GM18909 (cell line): Measurements from ENCODE around the gene SCUBE2.
"Not testable (repeated sequence)": the region's sequence is repeated elsewhere in the genome, so short reads cannot be mapped to it uniquely, and the experiment has no call there.

ENCODE experiments used
- ATAC-seq: cut with Tn5 transposase; IDR thresholded peaks from one replicate; pipeline ENCODE4 v1.9.1; 2021; ENCODE audit warnings: mild to moderate bottlenecking; ENCODE audit not compliant: unreplicated experiment, poor library complexity

Gene SCUBE2

GRCh38 chr11:9109858-9110731, 18.7 kb upstream of the SCUBE2 start:
- ATAC-seq: no peak

- no peak for ATAC-seq
Observed at GRCh38 chr11:9104580-9104979, 13.2 kb upstream of the SCUBE2 start.

DNA sequence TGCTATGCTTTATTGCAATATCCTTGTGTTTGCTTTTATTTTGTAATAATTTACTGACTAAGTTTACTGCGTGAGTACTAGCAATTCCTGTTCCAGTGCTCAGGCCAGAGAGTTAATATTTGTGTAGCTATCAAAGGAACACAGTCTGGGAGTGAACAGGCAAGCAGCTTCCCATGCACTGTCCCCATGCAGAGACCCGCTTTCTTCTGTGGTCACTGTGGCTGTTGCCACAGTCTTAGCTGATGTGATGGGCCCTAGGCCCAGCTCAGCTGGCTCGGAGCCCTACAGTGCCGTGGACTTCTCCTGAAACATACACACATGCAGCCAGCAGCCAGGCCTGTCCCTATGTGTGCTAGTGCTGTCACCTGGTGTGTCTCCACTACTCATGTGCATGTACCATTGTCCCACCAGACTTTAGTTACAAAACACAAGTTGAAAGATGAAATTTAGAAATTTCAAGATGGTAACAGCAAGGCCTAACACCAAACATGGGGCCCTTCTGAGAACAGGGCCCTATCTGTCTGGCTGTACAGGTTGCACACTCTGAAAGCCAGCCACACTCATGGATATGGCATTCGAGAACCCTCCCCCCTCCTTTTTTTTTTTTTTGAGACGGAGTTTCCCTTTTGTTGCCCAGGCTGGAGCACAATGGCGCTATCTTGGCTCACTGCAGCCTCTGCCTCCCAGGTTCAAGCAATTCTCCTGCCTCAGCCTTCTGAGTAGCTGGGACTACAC, 12.3 kb upstream of the SCUBE2 start:
- no peak for ATAC-seq

- no peak for ATAC-seq
Observed at GRCh38 chr11:9099617-9100016, 8.2 kb upstream of the SCUBE2 start.

GRCh38 chr11:9098455-9098854, 7.1 kb upstream of the SCUBE2 start:
- ATAC-seq: not testable (repeated sequence)

- ATAC-seq: not testable (repeated sequence)
Observed at GRCh38 chr11:9097186-9097943, 6.0 kb upstream of the SCUBE2 start.

GRCh38 chr11:9096427-9096826, 5.0 kb upstream of the SCUBE2 start:
- no peak for ATAC-seq

DNA sequence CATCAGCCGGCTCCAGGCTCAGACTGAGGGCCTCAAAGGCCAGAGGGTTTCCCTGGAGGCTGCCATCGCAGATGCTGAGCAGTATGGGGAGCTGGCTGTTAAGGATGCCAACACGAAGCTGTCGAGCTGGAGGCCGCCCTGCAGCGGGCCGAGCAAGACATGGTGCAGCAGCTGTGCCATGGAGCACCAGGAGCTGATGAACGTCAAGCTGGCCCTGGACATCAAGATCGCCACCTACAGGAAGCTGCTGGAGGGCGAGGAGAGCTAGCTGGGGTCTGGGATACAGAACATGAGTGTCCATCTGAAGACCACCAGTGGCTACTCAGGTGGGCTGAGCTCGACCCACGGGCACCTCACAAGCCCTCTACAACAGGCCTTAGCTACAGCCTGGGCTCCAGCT, 4.0 kb upstream of the SCUBE2 start:
- ATAC-seq: no peak

DNA sequence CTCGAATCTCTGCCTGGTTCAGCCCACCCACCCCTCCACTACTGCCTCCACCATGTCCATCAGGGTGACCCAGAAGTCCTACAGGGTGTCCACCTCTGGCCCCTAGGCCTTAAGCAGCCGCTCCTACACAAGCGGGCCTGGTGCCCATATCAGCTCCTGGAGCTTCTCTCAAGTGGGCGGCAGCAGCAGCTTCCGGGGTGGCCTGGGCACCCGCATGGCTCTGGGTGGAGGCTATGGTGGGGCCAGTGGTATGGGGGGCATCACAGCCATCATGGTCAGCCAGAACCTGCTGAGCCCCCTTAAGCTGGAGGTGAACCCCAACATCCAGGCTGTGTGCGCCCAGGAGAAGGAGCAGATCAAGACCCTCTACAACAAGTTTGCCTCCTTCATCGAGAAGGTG, 3.0 kb upstream of the SCUBE2 start:
- ATAC-seq: no peak

DNA sequence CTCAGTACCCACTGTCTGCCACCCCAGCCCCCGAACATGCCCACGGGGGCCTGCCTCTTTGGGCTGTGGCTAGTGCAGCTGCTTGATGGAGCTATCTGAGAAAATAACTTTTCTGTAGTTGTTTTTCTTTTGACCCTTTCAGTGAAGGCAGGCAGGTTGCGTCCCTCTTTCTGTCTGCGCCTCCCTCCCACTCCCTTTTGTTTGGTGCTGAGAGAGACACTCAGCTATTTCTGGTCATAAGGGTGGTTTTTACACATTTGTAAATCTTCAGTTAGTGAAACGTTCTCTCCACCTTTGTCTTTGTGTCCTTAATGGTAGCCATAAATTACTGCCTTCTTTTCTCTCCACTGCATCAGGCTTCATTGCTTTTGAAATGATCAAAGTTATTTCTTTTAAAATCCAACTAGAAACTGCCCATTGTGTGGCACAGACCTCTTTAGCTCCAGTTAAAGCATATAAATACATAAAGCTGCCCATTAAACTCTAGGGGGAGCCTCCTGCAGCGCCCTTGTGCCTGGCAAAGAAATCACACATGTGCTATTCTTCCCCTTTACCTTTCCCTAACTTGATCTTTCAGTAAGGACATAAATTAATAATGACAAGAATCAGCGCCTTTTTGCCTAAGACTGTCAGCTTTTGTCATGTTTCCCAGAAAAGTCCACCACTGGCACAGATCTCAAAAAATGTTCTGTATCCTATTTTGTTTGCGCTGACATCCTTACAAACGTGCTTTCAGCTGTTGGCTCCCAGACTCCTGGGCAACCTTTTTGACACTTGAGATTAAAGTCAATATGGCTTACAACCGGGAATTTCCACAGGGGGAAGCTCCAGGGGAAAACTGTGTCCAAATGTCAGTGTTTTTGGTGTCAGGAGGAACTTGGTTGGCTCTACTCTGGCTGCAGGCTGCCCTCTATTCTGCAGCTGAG, 1.7 kb upstream of the SCUBE2 start:
- no peak for ATAC-seq

GRCh38 chr11:9092072-9092471, 673 bp upstream of the SCUBE2 start:
- ATAC-seq: no peak

GRCh38 chr11:9090488-9091043, 833 bp downstream of the SCUBE2 start:
- no peak for ATAC-seq

DNA sequence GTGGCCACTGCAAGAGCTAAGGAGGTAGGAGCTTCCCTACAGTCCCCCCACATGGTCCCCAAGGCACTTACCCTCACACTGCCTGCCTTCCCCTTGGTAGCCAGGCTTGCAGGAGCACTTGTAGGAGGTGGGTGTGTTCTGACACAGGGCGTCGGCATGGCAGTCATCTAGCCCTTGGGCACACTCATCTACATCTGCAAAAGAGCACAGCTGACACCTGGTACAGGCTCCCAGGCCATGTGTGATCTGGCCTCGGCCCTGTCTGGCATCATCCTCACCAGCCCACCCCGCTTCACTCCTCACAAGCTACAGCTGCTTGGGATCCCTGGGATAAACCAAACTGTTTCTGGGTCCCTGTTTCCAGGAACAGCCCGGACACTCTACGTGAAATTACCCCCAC, 1.8 kb downstream of the SCUBE2 start:
- ATAC-seq: no peak

DNA sequence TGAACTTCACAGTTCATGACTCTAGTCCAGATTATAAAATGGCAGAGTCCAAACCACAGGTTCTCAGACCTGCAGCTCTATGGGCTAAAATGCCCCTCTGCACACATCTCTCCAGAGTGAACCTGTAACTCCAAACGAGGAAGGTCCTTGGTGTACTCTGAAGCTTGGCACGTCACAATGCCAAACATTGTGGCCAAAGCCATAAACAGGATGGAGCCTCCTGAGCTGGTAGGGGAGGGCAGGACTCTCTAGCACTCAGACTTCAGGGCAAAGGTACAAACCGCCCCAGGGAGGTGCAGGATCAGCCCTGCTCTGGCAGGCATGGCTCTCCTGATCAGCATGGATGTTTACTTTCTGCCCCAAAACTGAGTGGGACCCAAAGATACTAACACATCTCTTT, 2.3 kb downstream of the SCUBE2 start:
- no peak for ATAC-seq

DNA sequence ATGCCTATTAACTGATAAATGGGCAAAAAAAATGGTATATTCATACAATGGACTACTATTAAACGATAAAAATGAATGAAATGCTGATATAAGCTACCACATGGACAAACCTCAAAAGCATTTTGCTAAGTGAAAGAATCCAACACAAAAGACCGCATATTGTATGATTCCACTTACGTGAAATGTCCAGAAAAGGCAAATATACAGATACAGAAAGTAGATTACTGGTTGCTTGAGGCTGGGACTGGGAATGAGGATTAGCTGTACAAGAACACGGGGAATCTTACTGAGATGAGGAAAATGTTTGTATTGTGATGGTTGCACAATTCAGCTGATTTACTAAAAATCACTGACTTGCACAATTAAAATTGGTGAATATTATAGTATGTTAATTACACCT, 8.8 kb downstream of the SCUBE2 start:
- ATAC-seq: no peak

- no peak for ATAC-seq
Observed at GRCh38 chr11:9081153-9081552, 10.2 kb downstream of the SCUBE2 start.

GRCh38 chr11:9078113-9079086, 13.0 kb downstream of the SCUBE2 start:
- no peak for ATAC-seq

DNA sequence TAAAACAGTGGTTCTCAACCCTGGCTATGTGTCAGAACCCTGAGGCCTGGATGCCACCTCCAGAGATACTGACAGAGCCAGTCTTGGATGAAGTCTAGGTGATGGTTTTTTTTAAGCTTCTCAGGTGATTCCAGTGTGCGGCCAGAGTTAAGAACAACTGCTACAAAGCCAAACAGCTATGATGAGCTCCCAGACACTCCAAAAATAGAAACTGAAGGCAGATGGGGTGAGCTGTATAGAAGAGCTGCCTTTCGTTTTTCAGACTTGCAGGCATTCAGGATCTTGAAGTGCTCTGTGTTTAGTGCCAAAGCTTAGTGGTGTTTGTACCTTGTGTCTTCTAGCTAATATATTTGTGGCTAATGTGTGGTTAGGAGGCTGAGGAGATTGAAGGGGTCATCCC, 14.2 kb downstream of the SCUBE2 start:
- no peak for ATAC-seq
